Activated CD4-positive, CD25-positive, alpha-beta regulatory T cell (primary cell): ENCODE data around the gene AGA.

ENCODE experiments used
- DNase-seq, 4 experiments: peaks; one replicate each; lab custom pipeline; 2025; lab: John Stamatoyannopoulos, UW

AGA gene

GRCh38 chr4:177447417-177448004 lies 5.3 kb upstream of the AGA start:
- no peak for DNase-seq

DNA sequence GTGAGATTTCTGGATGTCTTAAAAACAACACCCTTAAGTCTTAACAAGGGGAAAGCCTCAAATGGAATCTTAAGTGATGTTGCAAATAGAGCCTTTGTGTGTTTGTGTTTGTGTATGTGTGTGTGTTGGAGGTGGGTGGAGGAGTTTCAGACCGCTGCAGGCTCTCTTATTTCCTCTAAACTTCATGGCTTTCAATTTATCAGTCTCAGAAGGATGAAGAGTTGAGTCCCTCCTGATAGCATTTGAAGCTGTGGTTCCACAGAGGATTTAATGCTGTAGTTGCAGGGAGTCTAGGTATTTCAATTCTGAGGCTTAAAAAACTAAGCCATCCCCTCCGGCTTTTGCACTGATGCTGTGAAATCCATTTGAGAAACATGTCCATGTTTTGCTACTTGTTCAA lies 4.3 kb upstream of the AGA start:
- no peak for DNase-seq

GRCh38 chr4:177444911-177445736 lies 2.9 kb upstream of the AGA start:
- DNase-seq: no peak

DNA sequence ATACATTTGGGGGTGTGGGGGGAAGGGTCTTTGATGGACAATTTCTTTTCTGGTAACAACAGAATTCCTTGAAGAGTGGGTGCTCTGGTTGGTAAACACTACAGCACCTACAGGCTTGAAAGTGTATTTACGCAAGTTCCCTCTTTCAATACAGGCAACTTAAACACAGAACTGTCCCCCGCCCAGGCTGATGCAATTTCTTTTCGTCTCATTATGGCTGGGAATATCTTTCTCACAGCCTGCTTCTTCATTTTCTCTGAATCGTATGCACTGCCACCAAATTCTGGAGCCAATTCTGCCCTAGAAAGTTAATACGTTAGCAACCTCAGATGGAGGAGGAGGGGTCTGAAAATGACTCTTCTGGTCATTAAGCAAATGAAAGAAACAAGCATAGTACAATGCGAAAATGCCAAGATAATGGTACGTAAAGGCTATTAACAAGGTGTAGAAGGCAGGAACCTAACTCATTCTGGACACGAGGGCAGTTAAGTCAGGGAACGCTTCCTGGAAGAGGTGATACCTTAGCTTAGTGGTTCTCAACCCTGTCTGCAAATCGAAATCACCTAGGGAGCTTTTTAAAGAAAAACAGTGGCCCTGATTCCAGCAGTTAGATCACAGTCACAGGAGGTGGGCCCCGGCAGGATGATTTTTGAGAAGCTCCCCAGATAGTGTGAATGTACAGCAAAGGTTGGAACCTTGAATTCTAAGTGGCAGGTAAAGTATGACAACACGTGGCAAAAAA lies 1.0 kb downstream of the AGA start:
- no peak for DNase-seq

DNA sequence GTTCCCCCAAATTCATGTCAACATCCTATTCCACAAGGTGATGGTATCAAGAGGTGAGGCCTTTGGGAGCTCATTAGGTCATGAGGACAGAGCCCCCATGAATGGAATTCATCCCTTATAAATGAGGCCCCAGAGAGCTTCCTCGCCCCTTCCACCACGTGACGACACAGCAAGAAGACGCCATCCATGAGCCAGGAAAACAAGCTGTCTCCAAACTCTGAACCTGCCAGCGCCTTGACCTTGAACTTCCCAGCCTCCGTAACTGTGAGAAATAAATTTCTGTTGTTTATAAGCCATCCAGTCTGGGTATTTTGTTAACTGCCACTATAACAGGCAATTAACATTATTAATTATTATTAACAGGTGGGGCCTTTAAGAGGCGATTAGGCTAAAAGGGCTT lies 5.8 kb downstream of the AGA start:
- DNase-seq: no peak

- no peak for DNase-seq
Measured at GRCh38 chr4:177434667-177435066, 7.6 kb downstream of the AGA start.

GRCh38 chr4:177427192-177427591 lies 15.0 kb downstream of the AGA start:
- no peak for DNase-seq

- DNase-seq: no peak
Measured at GRCh38 chr4:177419434-177419833, 22.8 kb downstream of the AGA start.

DNA sequence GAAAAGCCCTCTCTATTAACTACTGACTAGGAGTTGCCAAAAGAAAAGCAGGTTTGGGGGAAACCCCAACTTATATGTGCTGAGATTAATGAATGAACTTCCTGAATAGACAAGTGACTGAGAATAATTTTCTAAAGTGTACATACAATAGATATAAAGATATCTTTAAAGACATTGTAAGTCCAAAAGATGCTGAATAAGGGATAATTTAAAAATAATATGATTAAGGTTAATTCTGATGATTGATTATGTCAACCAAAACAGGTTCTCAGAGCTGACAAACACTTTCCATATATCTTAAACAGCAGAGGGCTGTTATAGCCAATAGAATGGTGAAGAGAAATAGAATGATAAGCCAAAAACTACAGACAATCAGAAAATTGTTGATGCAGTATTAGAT lies 28.6 kb downstream of the AGA start:
- no peak for DNase-seq

DNA sequence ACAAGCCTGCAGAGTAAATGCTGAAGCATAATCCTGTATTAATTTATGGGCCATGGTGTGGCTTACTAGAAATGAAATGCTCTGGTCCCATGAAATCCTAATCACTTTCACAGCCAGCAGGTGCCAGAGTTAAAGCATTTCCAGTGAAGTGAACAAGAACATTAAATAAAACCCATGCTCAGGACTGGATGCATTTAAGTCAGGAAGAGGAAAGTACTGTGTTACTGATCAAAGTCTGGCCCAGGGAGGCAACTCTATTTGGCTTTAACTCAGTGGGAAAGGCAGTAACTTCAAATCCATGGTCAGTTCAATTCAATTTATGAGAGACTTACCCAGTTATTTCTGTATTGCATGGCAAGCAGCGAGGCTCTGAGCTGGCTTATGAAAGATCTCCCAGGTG lies 29.2 kb downstream of the AGA start:
- DNase-seq: no peak

DNA sequence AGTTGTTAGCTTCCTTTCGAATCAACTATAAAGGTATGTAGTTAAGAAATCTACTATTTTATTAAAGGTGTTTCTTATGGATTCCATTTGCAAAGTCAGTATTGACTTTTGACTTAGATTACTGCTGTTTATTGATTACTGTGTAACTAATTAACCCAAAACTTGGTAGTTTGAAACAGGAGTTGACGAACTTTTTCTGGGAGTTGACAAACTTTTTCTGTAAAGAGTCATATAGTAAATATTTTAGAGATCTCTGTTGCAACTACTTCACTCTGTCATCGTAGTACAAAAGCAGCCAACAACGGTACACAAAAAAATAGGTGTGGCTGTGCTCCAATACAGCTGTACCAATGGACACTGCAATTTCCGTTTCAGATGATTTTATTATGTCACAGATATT lies 30.2 kb downstream of the AGA start:
- DNase-seq: no peak

GRCh38 chr4:177410566-177410965 lies 31.7 kb downstream of the AGA start:
- DNase-seq: no peak

GRCh38 chr4:177408023-177408422 lies 34.2 kb downstream of the AGA start:
- no peak for DNase-seq

DNA sequence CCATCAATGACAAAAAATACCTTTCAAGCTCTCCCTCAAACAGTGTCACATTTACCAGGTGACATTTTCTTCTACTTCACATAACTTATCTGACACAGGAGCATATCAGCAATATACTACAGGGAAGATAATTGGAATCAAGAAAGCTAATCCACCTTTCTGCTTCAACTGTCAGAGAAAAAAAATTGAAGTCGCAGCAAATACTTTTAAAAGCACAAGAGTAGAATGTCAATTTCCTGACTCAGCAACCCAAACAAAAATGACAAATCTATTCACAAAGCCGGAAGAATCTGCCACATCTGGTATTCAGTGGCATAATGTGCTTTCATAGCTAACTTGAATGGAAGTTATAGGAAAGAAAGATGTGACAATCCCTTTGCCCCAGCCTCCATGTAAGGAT lies 36.7 kb downstream of the AGA start:
- no peak for DNase-seq

GRCh38 chr4:177404986-177405385 lies 37.3 kb downstream of the AGA start:
- DNase-seq: no peak

GRCh38 chr4:177404342-177404741 lies 37.9 kb downstream of the AGA start:
- no peak for DNase-seq

GRCh38 chr4:177403746-177404145 lies 38.5 kb downstream of the AGA start:
- DNase-seq: no peak

- no peak for DNase-seq
Measured at GRCh38 chr4:177401658-177402273, 40.5 kb downstream of the AGA start.

DNA sequence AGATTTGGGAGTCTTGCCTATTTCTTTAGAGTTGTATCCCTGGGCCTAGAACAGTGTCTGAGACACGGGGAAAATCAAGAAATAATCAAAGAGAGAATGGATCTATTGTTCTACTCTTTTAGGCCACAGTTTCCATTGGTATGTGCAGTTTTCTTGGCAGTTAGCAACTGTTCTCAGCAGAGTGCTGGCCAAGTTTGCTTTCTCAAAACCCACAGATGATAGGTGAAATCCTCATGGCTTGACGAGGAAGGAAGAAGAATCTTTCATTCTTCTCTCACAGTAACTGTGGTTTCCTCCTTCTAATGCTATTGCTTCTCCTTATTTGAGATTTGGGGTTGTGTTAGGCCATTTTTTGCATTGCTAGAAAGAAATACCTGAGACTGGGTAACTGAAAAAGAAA lies 42.2 kb downstream of the AGA start:
- no peak for DNase-seq

DNA sequence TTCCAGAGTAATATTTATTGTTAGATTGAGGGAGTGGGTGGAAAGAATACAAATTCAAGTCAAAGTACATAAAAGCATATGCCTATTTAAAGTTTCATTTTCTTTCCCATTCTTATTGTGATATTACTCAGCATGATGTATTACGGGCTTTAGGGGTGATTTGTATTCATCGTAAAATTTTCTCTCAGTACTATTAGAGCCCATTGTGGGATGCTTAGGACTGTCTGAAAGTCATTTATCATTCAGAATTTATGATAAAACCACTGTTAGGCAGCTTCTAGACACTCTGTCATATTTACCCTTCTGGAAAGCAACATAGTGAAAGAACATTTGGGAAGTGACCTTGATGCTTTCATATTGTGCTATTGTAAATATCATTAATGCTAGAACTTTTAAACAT lies 45.9 kb downstream of the AGA start:
- DNase-seq: no peak

DNA sequence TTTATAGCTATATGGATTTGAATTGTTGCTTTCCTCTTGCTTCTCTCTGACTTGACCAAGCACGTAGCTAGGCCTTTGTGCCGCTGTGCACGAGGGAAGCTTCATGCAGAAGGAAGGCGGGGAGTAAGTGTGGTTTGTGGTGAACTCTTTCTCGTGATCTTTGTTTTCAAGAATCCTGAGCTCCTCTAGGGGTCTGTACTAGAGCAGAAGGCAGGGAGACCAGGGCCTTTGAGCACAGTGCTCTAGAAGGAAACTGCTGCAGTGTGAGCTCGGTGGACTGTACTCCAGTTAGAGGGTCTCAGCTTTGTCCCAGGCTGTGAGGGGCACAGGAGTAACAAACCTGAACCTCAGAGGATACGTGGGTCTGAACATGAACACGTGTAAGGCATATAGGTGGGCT lies 49.0 kb downstream of the AGA start:
- DNase-seq: no peak

DNA sequence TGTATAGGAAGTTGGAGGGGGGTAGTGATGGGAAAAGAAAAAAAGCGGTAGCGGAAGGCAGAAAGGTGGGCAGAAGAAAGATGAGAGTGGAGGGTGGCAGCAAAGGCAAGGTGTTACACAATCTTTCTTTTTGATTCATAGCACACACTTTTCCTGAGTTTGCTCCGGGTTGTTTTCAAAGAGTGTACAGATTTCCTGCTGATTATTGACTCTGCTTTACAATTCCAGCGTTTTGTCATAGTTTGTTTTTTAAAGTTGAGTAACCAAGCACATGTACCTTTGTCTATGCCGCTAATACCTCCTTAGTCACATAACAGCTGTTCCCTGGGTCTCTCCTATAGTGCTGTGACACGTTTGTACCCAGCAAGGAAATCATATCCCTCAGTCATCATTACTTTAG lies 50.3 kb downstream of the AGA start:
- DNase-seq: no peak

- no peak for DNase-seq
Measured at GRCh38 chr4:177391287-177391686, 51.0 kb downstream of the AGA start.
